DOHH2 (cell line): ENCODE measurements around the gene CHRND.

Source experiments
- H3F3A ChIP-seq: fragments of 200-600 bp; sonication (generic), shearing (Covaris generic); 2 replicates; pipeline ENCODE4 v1.6.0; 2016; ENCODE audit warnings: antibody characterized with exemption, mild to moderate bottlenecking; ENCODE audit not compliant: control insufficient read depth, insufficient read depth
- H3K27ac ChIP-seq: fragments of 200-600 bp; sonication (generic); 2 replicates; pipeline ENCODE4 v1.5.1; 2014; ENCODE audit warnings: low read depth, mild to moderate bottlenecking, low read length, moderate library complexity
- H3K27me3 ChIP-seq: fragments of 200-600 bp; sonication (generic); 2 replicates; pipeline ENCODE4 v1.6.1; 2014; ENCODE audit warnings: mild to moderate bottlenecking, low read length, mixed read lengths; ENCODE audit not compliant: control insufficient read depth
- H3K36me3 ChIP-seq: fragments of 200-600 bp; sonication (generic); 2 replicates; pipeline ENCODE4 v1.6.1; 2014; ENCODE audit warnings: mild to moderate bottlenecking, low read length, moderate library complexity, mixed read lengths; ENCODE audit not compliant: control insufficient read depth
- H3K4me1 ChIP-seq: fragments of 200-600 bp; sonication (generic); 2 replicates; pipeline ENCODE4 v1.6.1; 2014; ENCODE audit warnings: mild to moderate bottlenecking, low read length, mixed read lengths; ENCODE audit not compliant: control insufficient read depth
- H3K4me2 ChIP-seq: fragments of 200-600 bp; sonication (generic); 2 replicates; pipeline ENCODE4 v1.6.0; 2014; ENCODE audit warnings: mild to moderate bottlenecking, low read length, moderate library complexity
- H3K4me3 ChIP-seq: fragments of 200-600 bp; sonication (generic); 2 replicates; pipeline ENCODE4 v1.5.1; 2014; ENCODE audit warnings: mild to moderate bottlenecking, low read length, mixed read lengths
- H3K79me2 ChIP-seq: fragments of 200-600 bp; sonication (generic); 2 replicates; pipeline ENCODE4 v1.6.1; 2014; ENCODE audit warnings: mild to moderate bottlenecking, low read length, mixed read lengths; ENCODE audit not compliant: control insufficient read depth
- H3K9me2 ChIP-seq: fragments of 200-600 bp; sonication (generic); replicated peaks from 2 replicates; pipeline ENCODE4 v1.6.1; 2014; ENCODE audit warnings: mild to moderate bottlenecking, low read length, mixed read lengths; ENCODE audit not compliant: control insufficient read depth
- H3K9me3 ChIP-seq: fragments of 200-600 bp; sonication (generic); 2 replicates; pipeline ENCODE4 v1.6.1; 2014; ENCODE audit warnings: antibody characterized with exemption, low read length, mixed read lengths; ENCODE audit not compliant: control insufficient read depth, insufficient read depth
- H4K20me1 ChIP-seq: fragments of 200-600 bp; sonication (generic); 2 replicates; pipeline ENCODE4 v1.6.0; 2014; ENCODE audit warnings: low read depth, mild to moderate bottlenecking, antibody characterized with exemption, low read length, moderate library complexity; ENCODE audit not compliant: control insufficient read depth, insufficient read depth
- EZH2phosphoT487 ChIP-seq: fragments of 200-600 bp; sonication (generic); IDR thresholded peaks from 2 replicates; pipeline ENCODE4 v1.6.1; 2017; ENCODE audit warnings: borderline replicate concordance, mild to moderate bottlenecking, antibody characterized with exemption, low read length, moderate library complexity, mixed read lengths
- TF ChIP-seq, protein P1 (sequence below): fragments of 200-600 bp; sonication (generic); IDR thresholded peaks from one replicate; pipeline ENCODE4 v1.5.1; 2014; ENCODE audit warnings: antibody characterized with exemption, mild to moderate bottlenecking, low read depth, low read length; ENCODE audit not compliant: poor library complexity, severe bottlenecking

Gene CHRND

DNA sequence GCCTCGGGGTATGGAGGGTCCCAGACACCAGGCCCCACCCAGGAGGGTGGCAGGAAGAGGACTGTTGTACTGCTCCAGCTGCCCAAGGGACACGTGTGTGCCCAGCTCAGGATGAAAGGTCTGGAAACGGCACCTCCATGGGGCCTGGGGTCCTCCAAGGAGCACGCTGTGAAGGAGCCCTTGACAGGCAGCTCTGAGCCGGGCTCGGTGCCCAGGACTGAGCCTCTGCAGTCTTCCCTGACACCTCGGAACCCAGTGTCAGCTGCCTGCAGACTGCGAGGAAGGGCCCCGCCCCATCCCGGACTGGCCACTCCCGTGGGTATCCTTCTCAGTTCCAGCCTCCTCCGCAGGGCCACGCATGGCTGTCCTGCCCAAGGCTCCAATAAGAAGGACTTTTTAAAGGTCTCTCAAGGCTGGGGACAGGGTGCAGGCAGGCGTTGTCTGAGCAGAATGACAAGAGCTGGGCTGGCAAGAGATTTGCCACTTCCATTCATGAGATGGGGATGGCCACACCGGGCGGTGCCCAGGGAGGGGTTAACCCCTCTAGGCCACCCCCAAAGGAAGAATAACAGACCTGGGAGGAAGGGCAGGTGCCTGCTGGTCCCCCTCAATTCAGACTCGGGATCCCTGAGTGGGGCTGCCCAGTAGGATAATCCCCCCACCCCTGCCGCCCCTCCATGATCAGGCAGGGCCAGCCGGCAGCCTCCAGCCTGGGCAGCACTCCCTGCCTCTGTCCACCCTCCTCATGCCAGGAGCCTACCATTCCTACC, 47.2 kb upstream of the CHRND start:
- no peak overlapping the region for H3K4me3 ChIP-seq
- H4K20me1 ChIP-seq: no peaks in the 10 kb centered on the region
- H3K9me3 ChIP-seq: no peaks in the 10 kb centered on the region
- no peaks in the 10 kb centered on the region for H3K27me3 ChIP-seq
- no peaks in the 10 kb centered on the region for H3K79me2 ChIP-seq
- no peaks in the 10 kb centered on the region for H3F3A ChIP-seq
- H3K4me2 ChIP-seq: no peak overlapping the region
- no peak overlapping the region for H3K27ac ChIP-seq
- no peak for TF ChIP-seq EZH2phosphoT487
- TF ChIP-seq, protein P1, sequence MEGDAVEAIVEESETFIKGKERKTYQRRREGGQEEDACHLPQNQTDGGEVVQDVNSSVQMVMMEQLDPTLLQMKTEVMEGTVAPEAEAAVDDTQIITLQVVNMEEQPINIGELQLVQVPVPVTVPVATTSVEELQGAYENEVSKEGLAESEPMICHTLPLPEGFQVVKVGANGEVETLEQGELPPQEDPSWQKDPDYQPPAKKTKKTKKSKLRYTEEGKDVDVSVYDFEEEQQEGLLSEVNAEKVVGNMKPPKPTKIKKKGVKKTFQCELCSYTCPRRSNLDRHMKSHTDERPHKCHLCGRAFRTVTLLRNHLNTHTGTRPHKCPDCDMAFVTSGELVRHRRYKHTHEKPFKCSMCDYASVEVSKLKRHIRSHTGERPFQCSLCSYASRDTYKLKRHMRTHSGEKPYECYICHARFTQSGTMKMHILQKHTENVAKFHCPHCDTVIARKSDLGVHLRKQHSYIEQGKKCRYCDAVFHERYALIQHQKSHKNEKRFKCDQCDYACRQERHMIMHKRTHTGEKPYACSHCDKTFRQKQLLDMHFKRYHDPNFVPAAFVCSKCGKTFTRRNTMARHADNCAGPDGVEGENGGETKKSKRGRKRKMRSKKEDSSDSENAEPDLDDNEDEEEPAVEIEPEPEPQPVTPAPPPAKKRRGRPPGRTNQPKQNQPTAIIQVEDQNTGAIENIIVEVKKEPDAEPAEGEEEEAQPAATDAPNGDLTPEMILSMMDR: no peak
- H3K36me3 ChIP-seq: no peaks in the 10 kb centered on the region
- H3K9me2 ChIP-seq: no peaks in the 10 kb centered on the region
- peaks cover 8% of the 10 kb centered on the region for H3K4me1 ChIP-seq

DNA sequence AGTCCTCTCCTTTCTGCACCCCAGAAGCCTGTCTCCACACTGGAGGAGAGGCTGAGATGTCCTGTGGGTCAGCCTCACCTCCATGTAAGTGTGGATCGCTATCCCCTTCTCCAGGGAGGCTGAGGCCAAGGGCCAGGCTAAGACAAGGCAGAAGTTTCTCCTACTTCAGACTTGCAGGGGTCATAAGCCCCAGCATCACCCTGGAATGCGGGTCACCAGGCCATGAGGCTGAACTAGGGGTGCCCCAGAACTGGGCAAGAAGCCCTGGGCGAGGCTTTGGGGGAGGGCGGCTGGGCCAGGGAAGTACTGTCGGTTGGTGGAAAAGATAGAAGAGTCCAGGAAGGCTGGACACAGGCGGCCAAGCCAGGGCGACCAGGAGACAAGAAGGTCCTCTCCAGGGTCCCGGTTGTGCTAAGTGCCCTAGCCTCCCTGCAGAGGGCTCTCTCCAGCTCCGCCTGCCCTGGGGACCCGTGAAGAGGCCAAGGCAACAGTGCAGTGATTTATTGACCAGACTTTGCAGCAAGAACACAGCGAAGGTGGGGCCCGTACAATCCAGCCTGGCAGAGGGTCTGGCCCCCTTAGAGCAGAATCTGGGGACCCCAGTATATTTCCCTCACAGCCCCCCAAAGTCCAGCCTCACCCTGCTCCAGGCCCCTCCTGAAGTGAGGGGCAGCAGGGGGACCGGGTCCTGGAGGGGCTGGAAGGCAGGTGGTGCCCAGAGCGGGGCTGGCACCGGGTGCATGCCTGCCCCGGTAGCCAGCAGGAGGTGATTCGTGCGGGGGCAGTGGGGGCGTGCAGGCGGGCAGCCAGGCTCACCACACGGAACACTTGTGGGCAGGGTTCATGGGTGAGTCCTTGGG, 46.4 kb upstream of the CHRND start:
- Histone ChIP-seq H3F3A (no peaks in the 10 kb centered on the region), H3K4me1 (peaks cover 8% of the 10 kb centered on the region), H3K27ac (no peak overlapping the region), H3K9me2 (no peaks in the 10 kb centered on the region), H3K9me3 (no peaks in the 10 kb centered on the region), H3K36me3 (no peaks in the 10 kb centered on the region), H3K4me2 (no peak overlapping the region), H3K79me2 (no peaks in the 10 kb centered on the region), H3K27me3 (no peaks in the 10 kb centered on the region), H4K20me1 (no peaks in the 10 kb centered on the region), H3K4me3 (no peak overlapping the region)
- TF ChIP-seq, protein P1: no peak

DNA sequence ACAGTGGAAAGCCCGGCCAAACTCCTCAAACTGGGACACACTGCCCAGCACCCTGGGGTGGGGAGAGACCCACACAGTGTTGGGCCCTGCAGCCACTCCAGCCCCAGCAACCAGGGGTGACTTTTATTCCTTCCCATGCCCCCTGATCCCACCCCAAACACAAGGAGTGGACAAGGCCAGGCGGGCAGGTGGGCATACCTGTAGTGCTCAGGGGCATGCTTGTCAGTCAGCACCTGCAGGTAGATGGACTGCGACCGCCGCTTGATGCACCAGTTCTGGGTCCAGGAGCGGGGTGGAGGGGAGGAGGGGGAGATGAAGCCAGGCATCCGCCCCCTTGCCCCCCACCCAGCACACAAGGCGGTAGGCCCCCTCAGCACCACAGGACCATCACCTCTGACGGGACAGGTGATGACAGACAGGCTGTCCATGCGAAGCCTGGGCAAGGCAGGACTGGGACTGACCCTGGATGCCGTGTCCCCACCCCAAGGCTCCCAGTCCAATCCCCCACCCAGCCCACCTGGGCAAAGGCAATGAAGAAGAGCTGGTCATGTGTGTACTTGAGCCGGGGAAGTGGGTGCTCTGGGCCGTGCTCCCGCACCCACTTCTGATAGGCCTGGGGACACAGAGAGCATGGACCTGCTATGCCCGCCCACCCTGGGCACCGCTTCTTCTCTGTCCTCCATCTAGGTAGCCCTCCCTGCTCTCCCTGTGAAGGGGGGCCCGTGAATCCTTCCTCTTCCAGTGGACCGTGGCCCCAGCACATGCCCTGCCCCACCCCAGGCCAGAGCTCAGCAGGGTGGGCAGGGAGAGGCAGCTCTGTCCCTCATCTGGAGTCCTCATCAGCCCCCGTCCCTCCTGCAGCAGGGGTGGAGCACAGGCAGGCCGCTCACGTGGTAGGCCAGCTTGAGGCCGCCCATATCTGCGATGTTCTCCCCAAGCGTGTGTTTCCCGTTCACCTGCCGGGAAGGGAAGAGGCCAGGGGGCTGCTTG, 45.5 kb upstream of the CHRND start:
- Histone ChIP-seq H3F3A (no peaks in the 10 kb centered on the region), H3K4me3 (no peak overlapping the region), H3K79me2 (no peaks in the 10 kb centered on the region), H3K9me3 (no peaks in the 10 kb centered on the region), H3K27ac (no peak overlapping the region), H3K4me2 (no peak overlapping the region), H3K36me3 (no peaks in the 10 kb centered on the region), H3K9me2 (no peaks in the 10 kb centered on the region), H4K20me1 (no peaks in the 10 kb centered on the region), H3K27me3 (no peaks in the 10 kb centered on the region), H3K4me1 (peaks cover 8% of the 10 kb centered on the region)
- no peak for TF ChIP-seq EZH2phosphoT487
- TF ChIP-seq, protein P1: no peak
